ENCODE measurements around the gene MX2. TPM values are rescaled to one million over a fixed set of nuclear protein-coding genes. Genes with fewer than 3 reads are reported as not detected.

Gene MX2
- polyA plus RNA-seq, 1 donor: 2.7 TPM

GRCh38 chr21:41427556-41427955 is 65.7 kb downstream of the MX2 start:
- Histone ChIP-seq H3K36me3 (ENCODE audit: control insufficient read depth, insufficient read depth, low read length) (peaks cover 2% of the 10 kb centered on the region), H3K9me3 (ENCODE audit: control insufficient read depth, low read depth, low read length) (no peaks in the 10 kb centered on the region), H3K4me3 (ENCODE audit: low read length) (no peak overlapping the region), H3K27me3 (ENCODE audit: control insufficient read depth, insufficient read depth, low read length) (peaks cover 10% of the 10 kb centered on the region), H3K27ac (ENCODE audit: low read length) (no peak overlapping the region), H3K4me1 (ENCODE audit: control insufficient read depth, insufficient read depth, low read length) (peaks cover 14% of the 10 kb centered on the region)
- no CpG with 5 or more reads among the region's 8 CpGs for WGBS (ENCODE audit: insufficient coverage, low lambda C conversion rate)
- DNase-seq: no peak

DNA sequence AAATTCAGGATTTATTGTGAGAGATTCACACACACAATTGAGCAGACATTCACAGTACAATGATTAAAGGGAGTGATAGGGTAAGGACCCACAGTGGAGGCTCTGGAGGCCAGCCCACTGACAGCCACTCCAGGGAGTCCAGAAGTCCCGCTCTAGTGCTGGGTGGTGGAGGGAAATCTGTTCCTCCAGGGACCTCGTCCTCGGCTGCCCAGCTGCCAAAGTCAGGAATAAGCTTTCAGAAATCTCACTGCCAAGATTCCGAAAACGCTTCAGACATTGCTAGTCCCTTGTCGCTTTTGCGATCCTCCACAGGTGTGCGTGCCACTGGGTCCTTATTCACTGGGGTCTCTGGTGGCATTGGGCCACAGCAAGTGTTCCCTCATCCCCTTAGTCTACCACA is 66.5 kb downstream of the MX2 start:
- Histone ChIP-seq H3K27me3 (ENCODE audit: control insufficient read depth, insufficient read depth, low read length) (peaks cover 10% of the 10 kb centered on the region), H3K9me3 (ENCODE audit: control insufficient read depth, low read depth, low read length) (no peaks in the 10 kb centered on the region), H3K4me1 (ENCODE audit: control insufficient read depth, insufficient read depth, low read length) (peaks cover 18% of the 10 kb centered on the region), H3K36me3 (ENCODE audit: control insufficient read depth, insufficient read depth, low read length) (peaks cover 2% of the 10 kb centered on the region), H3K4me3 (ENCODE audit: low read length) (no peak overlapping the region), H3K27ac (ENCODE audit: low read length) (no peak overlapping the region)
- DNase-seq: no peak
- no CpG with 5 or more reads among the region's 8 CpGs for WGBS (ENCODE audit: insufficient coverage, low lambda C conversion rate)

- WGBS (ENCODE audit: insufficient coverage, low lambda C conversion rate): no CpG with 5 or more reads among the region's 6 CpGs
Measured at GRCh38 chr21:41428847-41429246, 67.0 kb downstream of the MX2 start.

GRCh38 chr21:41429305-41429704 is 67.5 kb downstream of the MX2 start:
- Histone ChIP-seq H3K36me3 (ENCODE audit: control insufficient read depth, insufficient read depth, low read length) (peaks cover 2% of the 10 kb centered on the region), H3K27me3 (ENCODE audit: control insufficient read depth, insufficient read depth, low read length) (peaks cover 10% of the 10 kb centered on the region), H3K4me3 (ENCODE audit: low read length) (no peak overlapping the region), H3K4me1 (ENCODE audit: control insufficient read depth, insufficient read depth, low read length) (peaks cover 21% of the 10 kb centered on the region), H3K27ac (ENCODE audit: low read length) (no peak overlapping the region), H3K9me3 (ENCODE audit: control insufficient read depth, low read depth, low read length) (no peaks in the 10 kb centered on the region)
- no peak for DNase-seq
- no CpG with 5 or more reads among the region's 3 CpGs for WGBS (ENCODE audit: insufficient coverage, low lambda C conversion rate)

More at GRCh38 chr21:41428847-41429246, 67.0 kb downstream of the MX2 start:
- Histone ChIP-seq H3K27me3 (ENCODE audit: control insufficient read depth, insufficient read depth, low read length) (peaks cover 10% of the 10 kb centered on the region), H3K4me1 (ENCODE audit: control insufficient read depth, insufficient read depth, low read length) (peaks cover 21% of the 10 kb centered on the region), H3K27ac (ENCODE audit: low read length) (no peak overlapping the region), H3K4me3 (ENCODE audit: low read length) (no peak overlapping the region), H3K9me3 (ENCODE audit: control insufficient read depth, low read depth, low read length) (no peaks in the 10 kb centered on the region), H3K36me3 (ENCODE audit: control insufficient read depth, insufficient read depth, low read length) (peaks cover 2% of the 10 kb centered on the region)
- DNase-seq: no peak

GRCh38 chr21:41429925-41430491 is 68.2 kb downstream of the MX2 start:
- peaks cover 21% of the 10 kb centered on the region for H3K4me1 ChIP-seq (ENCODE audit: control insufficient read depth, insufficient read depth, low read length)
- no CpG with 5 or more reads among the region's 9 CpGs for WGBS (ENCODE audit: insufficient coverage, low lambda C conversion rate)

DNA sequence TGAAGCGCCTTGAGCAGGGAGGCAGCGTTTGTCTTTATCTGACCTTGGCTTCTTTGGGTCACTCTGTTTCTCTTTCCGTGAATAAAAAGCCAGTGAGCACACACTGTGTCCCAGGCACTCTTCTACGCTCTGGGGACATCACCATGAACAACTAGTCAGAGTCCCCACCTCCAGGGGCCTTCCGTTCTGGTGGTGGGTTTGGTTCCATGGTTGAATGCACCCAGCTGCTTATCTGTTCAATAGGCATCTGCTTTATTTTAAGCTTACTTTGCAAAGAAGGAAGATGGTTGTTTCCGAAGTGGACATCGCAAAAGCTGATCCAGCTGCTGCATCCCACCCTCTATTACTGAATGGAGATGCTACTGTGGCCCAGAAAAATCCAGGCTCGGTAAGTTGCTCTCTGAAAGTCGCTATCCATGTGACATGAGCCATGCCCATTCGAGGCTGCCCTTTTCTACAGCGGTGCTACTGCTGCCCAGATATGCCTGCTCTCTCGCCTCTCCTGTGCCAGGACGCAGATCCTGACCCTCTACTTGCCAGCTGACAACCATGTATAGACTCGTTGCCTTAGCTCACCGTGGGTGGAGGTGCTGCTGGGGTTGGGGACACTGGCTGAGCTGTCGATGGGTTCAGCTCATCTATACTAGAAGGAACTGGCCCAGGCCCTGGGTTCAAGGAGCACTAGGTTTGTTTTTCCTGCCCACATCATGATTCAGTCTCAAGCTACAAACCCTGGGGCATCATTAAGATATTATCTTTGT is 70.1 kb downstream of the MX2 start:
- Histone ChIP-seq H3K27ac (ENCODE audit: low read length) (peak overlapping the region; percentile 69), H3K36me3 (ENCODE audit: control insufficient read depth, insufficient read depth, low read length) (peaks cover 11% of the 10 kb centered on the region), H3K27me3 (ENCODE audit: control insufficient read depth, insufficient read depth, low read length) (peaks cover 2% of the 10 kb centered on the region), H3K4me1 (ENCODE audit: control insufficient read depth, insufficient read depth, low read length) (peaks cover 15% of the 10 kb centered on the region), H3K4me3 (ENCODE audit: low read length) (no peak overlapping the region), H3K9me3 (ENCODE audit: control insufficient read depth, low read depth, low read length) (peaks cover 5% of the 10 kb centered on the region)
- no peak for DNase-seq
- no CpG with 5 or more reads among the region's 16 CpGs for WGBS (ENCODE audit: insufficient coverage, low lambda C conversion rate)

More at GRCh38 chr21:41429925-41430491, 68.2 kb downstream of the MX2 start:
- Histone ChIP-seq H3K27ac (ENCODE audit: low read length) (no peak overlapping the region), H3K36me3 (ENCODE audit: control insufficient read depth, insufficient read depth, low read length) (peaks cover 2% of the 10 kb centered on the region), H3K9me3 (ENCODE audit: control insufficient read depth, low read depth, low read length) (peaks cover under 1% of the 10 kb centered on the region), H3K4me3 (ENCODE audit: low read length) (no peak overlapping the region), H3K27me3 (ENCODE audit: control insufficient read depth, insufficient read depth, low read length) (peaks cover 10% of the 10 kb centered on the region)
- DNase-seq: no peak

GRCh38 chr21:41432562-41433460 is 71.0 kb downstream of the MX2 start:
- H3K27me3 ChIP-seq (ENCODE audit: control insufficient read depth, insufficient read depth, low read length): no peaks in the 10 kb centered on the region
- H3K9me3 ChIP-seq (ENCODE audit: control insufficient read depth, low read depth, low read length): peaks cover 5% of the 10 kb centered on the region
- WGBS (ENCODE audit: insufficient coverage, low lambda C conversion rate): 40% methylated on average over 1 of the region's 10 CpGs
- peak; percentile 56 to 85 for DNase-seq
- peaks cover 17% of the 10 kb centered on the region for H3K36me3 ChIP-seq (ENCODE audit: control insufficient read depth, insufficient read depth, low read length)
- peak overlapping the region; percentile 69 for H3K27ac ChIP-seq (ENCODE audit: low read length)
- H3K4me3 ChIP-seq (ENCODE audit: low read length): no peak overlapping the region
- H3K4me1 ChIP-seq (ENCODE audit: control insufficient read depth, insufficient read depth, low read length): peaks cover 14% of the 10 kb centered on the region

DNA sequence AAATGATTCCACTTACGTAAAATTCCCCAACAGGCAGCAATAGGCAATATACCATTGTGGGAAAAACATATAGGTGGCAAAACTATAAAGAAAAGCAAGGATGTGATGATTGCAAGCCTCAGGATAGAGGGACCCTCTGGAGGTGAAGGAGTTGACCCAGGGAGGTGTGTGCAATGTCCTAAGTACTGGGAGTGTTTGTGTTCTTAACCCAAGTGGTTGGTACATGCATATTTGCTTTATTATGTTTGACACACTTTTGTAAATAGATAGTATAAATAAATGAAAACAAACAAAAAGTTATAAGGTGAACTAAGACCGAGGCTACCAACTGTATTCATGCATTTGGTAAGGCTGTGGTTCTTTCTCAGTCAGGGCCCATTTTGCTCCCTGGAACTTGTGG is 71.7 kb downstream of the MX2 start:
- Histone ChIP-seq H3K27me3 (ENCODE audit: control insufficient read depth, insufficient read depth, low read length) (no peaks in the 10 kb centered on the region), H3K27ac (ENCODE audit: low read length) (peak overlapping the region; percentile 69), H3K36me3 (ENCODE audit: control insufficient read depth, insufficient read depth, low read length) (peaks cover 21% of the 10 kb centered on the region), H3K4me1 (ENCODE audit: control insufficient read depth, insufficient read depth, low read length) (peaks cover 14% of the 10 kb centered on the region), H3K9me3 (ENCODE audit: control insufficient read depth, low read depth, low read length) (peaks cover 5% of the 10 kb centered on the region), H3K4me3 (ENCODE audit: low read length) (no peak overlapping the region)
- DNase-seq: no peak
- WGBS (ENCODE audit: insufficient coverage, low lambda C conversion rate): 100% methylated on average over 1 of the region's 2 CpGs

GRCh38 chr21:41435706-41436105 is 73.9 kb downstream of the MX2 start:
- Histone ChIP-seq H3K9me3 (ENCODE audit: control insufficient read depth, low read depth, low read length) (peaks cover 5% of the 10 kb centered on the region), H3K27ac (ENCODE audit: low read length) (no peak overlapping the region), H3K36me3 (ENCODE audit: control insufficient read depth, insufficient read depth, low read length) (peaks cover 21% of the 10 kb centered on the region), H3K27me3 (ENCODE audit: control insufficient read depth, insufficient read depth, low read length) (no peaks in the 10 kb centered on the region), H3K4me3 (ENCODE audit: low read length) (no peak overlapping the region), H3K4me1 (ENCODE audit: control insufficient read depth, insufficient read depth, low read length) (peaks cover 14% of the 10 kb centered on the region)
- no CpG with 5 or more reads among the region's 11 CpGs for WGBS (ENCODE audit: insufficient coverage, low lambda C conversion rate)
- no peak for DNase-seq

DNA sequence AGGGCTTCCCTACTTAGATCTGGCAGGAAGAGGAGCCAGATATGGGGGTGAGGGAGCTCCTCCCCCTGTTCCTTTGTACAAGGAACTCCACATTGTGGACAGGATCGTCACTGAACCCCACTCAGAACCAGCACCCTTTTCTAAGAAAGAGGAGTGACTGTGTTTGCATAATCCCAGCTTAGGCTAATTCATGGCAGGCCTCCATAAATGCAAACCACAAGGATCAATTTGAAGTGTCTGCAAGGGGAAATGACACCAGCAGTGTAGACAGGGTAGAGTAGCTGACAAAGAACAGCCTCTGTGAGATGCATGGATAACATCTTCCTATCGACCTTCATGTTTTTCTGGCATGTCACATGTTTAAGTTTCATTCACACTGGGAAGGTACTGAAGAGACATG is 75.9 kb downstream of the MX2 start:
- Histone ChIP-seq H3K4me1 (ENCODE audit: control insufficient read depth, insufficient read depth, low read length) (peaks cover 8% of the 10 kb centered on the region), H3K36me3 (ENCODE audit: control insufficient read depth, insufficient read depth, low read length) (peaks cover 33% of the 10 kb centered on the region), H3K4me3 (ENCODE audit: low read length) (no peak overlapping the region), H3K9me3 (ENCODE audit: control insufficient read depth, low read depth, low read length) (peaks cover 5% of the 10 kb centered on the region), H3K27me3 (ENCODE audit: control insufficient read depth, insufficient read depth, low read length) (no peaks in the 10 kb centered on the region), H3K27ac (ENCODE audit: low read length) (no peak overlapping the region)
- no CpG with 5 or more reads among the region's 2 CpGs for WGBS (ENCODE audit: insufficient coverage, low lambda C conversion rate)
- no peak for DNase-seq
